ENCODE results near the gene GOLGA6B. TPM values are rescaled to one million over a fixed set of nuclear protein-coding genes. Genes with fewer than 3 reads are reported as not detected.
A peak's percentile ranks its signal among the peaks of the same experiment; 100 is the strongest.
"Not testable (repeated sequence)": the region's sequence is repeated elsewhere in the genome, so short reads cannot be mapped to it uniquely, and the experiment has no call there.

Gene GOLGA6B, protein sequence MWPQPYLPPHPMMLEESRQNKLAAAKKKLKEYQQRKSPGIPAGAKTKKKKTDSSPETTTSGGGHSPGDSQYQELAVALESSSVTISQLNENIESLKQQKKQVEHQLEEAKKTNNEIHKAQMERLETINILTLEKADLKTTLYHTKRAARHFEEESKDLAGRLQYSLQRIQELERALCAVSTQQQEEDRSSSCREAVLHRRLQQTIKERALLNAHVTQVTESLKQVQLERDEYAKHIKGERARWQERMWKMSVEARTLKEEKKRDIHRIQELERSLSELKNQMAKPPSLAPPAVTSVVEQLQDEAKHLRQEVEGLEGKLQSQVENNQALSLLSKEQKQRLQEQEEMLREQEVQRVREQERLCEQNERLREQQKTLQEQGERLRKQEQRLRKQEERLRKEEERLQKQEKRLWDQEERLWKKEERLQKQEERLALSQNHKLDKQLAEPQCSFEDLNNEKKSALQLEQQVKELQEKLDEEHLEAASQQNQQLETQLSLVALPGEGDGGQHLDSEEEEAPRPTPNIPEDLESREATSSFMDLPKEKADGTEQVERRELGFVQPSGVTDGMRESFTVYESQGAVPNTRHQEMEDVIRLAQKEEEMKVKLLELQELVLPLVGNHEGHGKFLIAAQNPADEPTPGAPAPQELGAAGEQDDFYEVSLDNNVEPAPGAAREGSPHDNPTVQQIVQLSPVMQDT
- total RNA-seq (2021): 0.20 TPM in 1 of 2 replicates, not detected in the other
- Bru-seq, nascent RNA: not detected
- percentile 8 among the genes with signal in this experiment for BruChase-seq, experiment 1, labeled RNA remaining after a 2-hour chase
- BruChase-seq, experiment 2, labeled RNA remaining after a 6-hour chase: percentile 13 among the genes with signal in this experiment
- long read RNA-seq: 0 reads

DNA sequence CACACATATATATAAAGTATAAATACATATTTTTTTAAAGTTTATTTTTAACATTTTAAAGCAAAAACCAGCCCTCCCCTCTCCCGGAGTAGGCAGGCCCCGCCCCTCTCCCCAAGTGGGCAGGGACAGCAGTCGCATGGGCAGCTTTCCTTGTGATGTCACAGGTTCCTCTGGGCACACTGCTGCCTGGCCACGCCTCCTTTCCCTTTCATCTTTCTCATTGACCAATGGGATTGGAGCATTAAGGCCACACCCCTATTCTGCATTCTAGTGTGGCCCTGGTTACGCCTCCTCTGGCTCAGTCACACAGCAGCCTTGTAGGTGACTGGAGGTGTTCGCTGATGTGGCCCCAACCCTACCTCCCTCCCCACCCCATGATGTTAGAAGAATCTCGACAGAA lies at the start of gene GOLGA6B:
GOLGA6B (plus strand) TSS at position 301 of the 400 bp plus-strand sequence; CDS start at position 342, 41 bp downstream.
- H3K27ac ChIP-seq (ENCODE audit: low read depth, low read length, poor library complexity, severe bottlenecking); BruUV-seq (replicated peaks); H3K36me3 ChIP-seq (ENCODE audit: insufficient read depth, low read length, poor library complexity, severe bottlenecking); DNase-seq (ENCODE audit: low spot score); H3K27me3 ChIP-seq (replicated peaks; ENCODE audit: insufficient read depth, low read depth, low read length, poor library complexity); H3K9me3 ChIP-seq (ENCODE audit: low read depth, low read length, poor library complexity, severe bottlenecking); CTCF ChIA-PET; POLR2A ChIA-PET (ENCODE audit: low non-redundant PET); intact Hi-C loops (cut with micrococcal nuclease; ENCODE audit: unreplicated experiment); H3K4me1 ChIP-seq (ENCODE audit: insufficient read depth, low read length, poor library complexity, severe bottlenecking); H3K4me3 ChIP-seq (ENCODE audit: low read depth, low read length, poor library complexity, severe bottlenecking): not testable (repeated sequence)

DNA sequence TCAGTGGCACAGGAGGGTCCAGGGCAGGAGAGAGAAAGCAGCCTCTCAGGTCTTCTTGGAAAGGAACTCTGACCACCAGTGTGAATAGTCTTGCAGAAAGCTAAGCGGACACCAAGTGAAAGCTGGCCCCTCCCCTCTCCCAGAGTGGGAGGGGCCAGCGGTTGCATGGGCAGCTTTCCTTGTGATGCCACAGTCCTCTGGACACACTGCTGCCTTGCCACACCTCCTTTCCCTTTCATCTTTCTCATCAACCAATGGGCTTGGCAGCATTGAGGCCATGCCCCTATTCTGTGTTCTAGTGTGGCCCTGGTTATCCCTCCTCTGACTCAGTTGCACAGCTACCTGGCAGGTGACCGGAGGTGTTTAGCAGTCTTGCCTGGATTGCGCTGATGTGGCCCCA lies 49.7 kb upstream of the GOLGA6B start:
- Histone ChIP-seq H3K4me1 (ENCODE audit: insufficient read depth, low read length, poor library complexity, severe bottlenecking) (no peaks in the 10 kb centered on the region), H3K27ac (ENCODE audit: low read depth, low read length, poor library complexity, severe bottlenecking) (no peak overlapping the region), H3K27me3 (replicated peaks; ENCODE audit: insufficient read depth, low read depth, low read length, poor library complexity) (no peaks in the 10 kb centered on the region), H3K9me3 (ENCODE audit: low read depth, low read length, poor library complexity, severe bottlenecking) (no peaks in the 10 kb centered on the region), H3K36me3 (ENCODE audit: insufficient read depth, low read length, poor library complexity, severe bottlenecking) (no peaks in the 10 kb centered on the region), H3K4me3 (ENCODE audit: low read depth, low read length, poor library complexity, severe bottlenecking) (no peak overlapping the region)
- POLR2A ChIA-PET (ENCODE audit: low non-redundant PET): no interaction called here
- DNase-seq (ENCODE audit: low spot score): peak; percentile 21
- intact Hi-C loops (cut with micrococcal nuclease; ENCODE audit: unreplicated experiment): no loop called here
- no TSS peak for BruUV-seq (replicated peaks)
- CTCF ChIA-PET: no interaction called here
- TF ChIP-seq, protein P1, sequence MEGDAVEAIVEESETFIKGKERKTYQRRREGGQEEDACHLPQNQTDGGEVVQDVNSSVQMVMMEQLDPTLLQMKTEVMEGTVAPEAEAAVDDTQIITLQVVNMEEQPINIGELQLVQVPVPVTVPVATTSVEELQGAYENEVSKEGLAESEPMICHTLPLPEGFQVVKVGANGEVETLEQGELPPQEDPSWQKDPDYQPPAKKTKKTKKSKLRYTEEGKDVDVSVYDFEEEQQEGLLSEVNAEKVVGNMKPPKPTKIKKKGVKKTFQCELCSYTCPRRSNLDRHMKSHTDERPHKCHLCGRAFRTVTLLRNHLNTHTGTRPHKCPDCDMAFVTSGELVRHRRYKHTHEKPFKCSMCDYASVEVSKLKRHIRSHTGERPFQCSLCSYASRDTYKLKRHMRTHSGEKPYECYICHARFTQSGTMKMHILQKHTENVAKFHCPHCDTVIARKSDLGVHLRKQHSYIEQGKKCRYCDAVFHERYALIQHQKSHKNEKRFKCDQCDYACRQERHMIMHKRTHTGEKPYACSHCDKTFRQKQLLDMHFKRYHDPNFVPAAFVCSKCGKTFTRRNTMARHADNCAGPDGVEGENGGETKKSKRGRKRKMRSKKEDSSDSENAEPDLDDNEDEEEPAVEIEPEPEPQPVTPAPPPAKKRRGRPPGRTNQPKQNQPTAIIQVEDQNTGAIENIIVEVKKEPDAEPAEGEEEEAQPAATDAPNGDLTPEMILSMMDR (conservative IDR thresholded peaks at IDR 0.05; ENCODE audit: low read depth, low read length): no peak
- TF ChIP-seq EZH2 (IDR thresholded peaks at IDR 0.05; ENCODE audit: borderline replicate concordance, low read depth, low read length, poor library complexity, severe bottlenecking): no peak

DNA sequence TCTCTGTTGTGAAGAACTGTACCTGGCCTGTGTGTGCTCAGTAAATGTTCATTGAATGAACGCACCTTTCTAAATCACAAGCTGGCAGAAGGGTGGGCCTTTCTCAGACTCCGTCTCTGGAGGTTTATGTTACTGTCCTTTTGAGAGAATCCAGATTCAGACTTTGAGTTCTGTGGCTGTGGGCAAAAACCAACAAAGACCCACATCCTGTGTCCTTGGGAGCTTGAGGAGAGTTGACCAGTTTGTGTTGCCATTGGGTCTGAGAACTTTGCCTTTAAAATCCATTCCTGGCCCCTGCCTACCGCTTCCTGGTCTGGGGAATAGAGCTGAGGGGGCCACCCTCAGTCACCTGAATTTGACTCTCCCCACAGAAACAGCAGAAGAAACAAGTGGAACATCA lies 46.4 kb upstream of the GOLGA6B start:
- H3K9me3 ChIP-seq (ENCODE audit: low read depth, low read length, poor library complexity, severe bottlenecking); H3K27me3 ChIP-seq (replicated peaks; ENCODE audit: insufficient read depth, low read depth, low read length, poor library complexity); POLR2A ChIA-PET (ENCODE audit: low non-redundant PET); H3K36me3 ChIP-seq (ENCODE audit: insufficient read depth, low read length, poor library complexity, severe bottlenecking); DNase-seq (ENCODE audit: low spot score); H3K4me3 ChIP-seq (ENCODE audit: low read depth, low read length, poor library complexity, severe bottlenecking); H3K27ac ChIP-seq (ENCODE audit: low read depth, low read length, poor library complexity, severe bottlenecking); H3K4me1 ChIP-seq (ENCODE audit: insufficient read depth, low read length, poor library complexity, severe bottlenecking); intact Hi-C loops (cut with micrococcal nuclease; ENCODE audit: unreplicated experiment); BruUV-seq (replicated peaks); CTCF ChIA-PET: not testable (repeated sequence)

DNA sequence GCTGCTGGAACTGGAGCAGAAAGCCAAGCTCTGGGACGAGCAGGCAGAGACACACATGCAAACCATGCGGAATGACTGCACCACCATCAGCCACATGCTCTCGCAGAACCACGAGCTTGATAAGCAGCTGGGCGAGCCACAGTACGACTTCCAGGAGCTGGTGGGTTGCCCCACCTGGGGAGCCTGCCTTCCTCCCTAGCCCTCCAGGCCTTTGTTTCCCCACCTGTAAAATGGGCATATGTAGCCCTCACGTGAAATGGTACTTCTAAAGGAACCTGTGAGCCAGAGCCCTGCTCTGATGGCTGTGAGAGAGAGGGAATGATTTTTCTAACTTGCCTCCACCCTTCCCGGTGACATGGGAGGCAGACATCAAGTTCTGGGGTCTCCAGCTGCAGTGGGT lies 44.6 kb upstream of the GOLGA6B start:
- DNase-seq (ENCODE audit: low spot score): no peak
- H3K27ac ChIP-seq (ENCODE audit: low read depth, low read length, poor library complexity, severe bottlenecking): no peak overlapping the region
- TF ChIP-seq EZH2 (IDR thresholded peaks at IDR 0.05; ENCODE audit: borderline replicate concordance, low read depth, low read length, poor library complexity, severe bottlenecking): no peak
- TF ChIP-seq, protein P1 (conservative IDR thresholded peaks at IDR 0.05; ENCODE audit: low read depth, low read length): no peak
- H3K4me3 ChIP-seq (ENCODE audit: low read depth, low read length, poor library complexity, severe bottlenecking): no peak overlapping the region
- BruUV-seq (replicated peaks): no TSS peak
- no peaks in the 10 kb centered on the region for H3K9me3 ChIP-seq (ENCODE audit: low read depth, low read length, poor library complexity, severe bottlenecking)
- no peaks in the 10 kb centered on the region for H3K27me3 ChIP-seq (replicated peaks; ENCODE audit: insufficient read depth, low read depth, low read length, poor library complexity)
- ChIA-PET CTCF (no interaction called here), POLR2A (ENCODE audit: low non-redundant PET) (no interaction called here)
- H3K4me1 ChIP-seq (ENCODE audit: insufficient read depth, low read length, poor library complexity, severe bottlenecking): no peaks in the 10 kb centered on the region
- H3K36me3 ChIP-seq (ENCODE audit: insufficient read depth, low read length, poor library complexity, severe bottlenecking): no peaks in the 10 kb centered on the region
- intact Hi-C loops (cut with micrococcal nuclease; ENCODE audit: unreplicated experiment): no loop called here

DNA sequence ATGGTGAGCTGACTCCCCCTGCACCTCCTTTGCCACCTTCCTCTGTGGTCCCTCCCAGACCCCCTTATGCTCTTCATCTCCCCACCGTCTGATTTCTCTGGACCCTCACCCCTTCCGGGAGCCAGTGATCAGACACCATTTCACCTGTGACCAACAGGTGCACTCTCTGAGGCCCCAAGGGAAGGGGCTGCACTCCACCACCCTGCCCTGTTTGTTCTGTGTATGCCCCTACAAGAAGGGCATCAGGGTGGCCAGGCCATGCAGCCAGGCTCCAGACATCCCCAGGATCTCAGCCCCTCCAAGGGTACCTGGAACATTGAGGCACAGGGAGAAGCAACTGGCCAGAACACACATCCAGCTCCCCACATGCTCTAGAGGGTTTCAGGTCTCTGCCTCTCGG lies 42.2 kb upstream of the GOLGA6B start:
- POLR2A ChIA-PET (ENCODE audit: low non-redundant PET); CTCF ChIA-PET; H3K27me3 ChIP-seq (replicated peaks; ENCODE audit: insufficient read depth, low read depth, low read length, poor library complexity); H3K4me1 ChIP-seq (ENCODE audit: insufficient read depth, low read length, poor library complexity, severe bottlenecking); DNase-seq (ENCODE audit: low spot score); H3K9me3 ChIP-seq (ENCODE audit: low read depth, low read length, poor library complexity, severe bottlenecking); H3K27ac ChIP-seq (ENCODE audit: low read depth, low read length, poor library complexity, severe bottlenecking); BruUV-seq (replicated peaks); intact Hi-C loops (cut with micrococcal nuclease; ENCODE audit: unreplicated experiment); H3K36me3 ChIP-seq (ENCODE audit: insufficient read depth, low read length, poor library complexity, severe bottlenecking); H3K4me3 ChIP-seq (ENCODE audit: low read depth, low read length, poor library complexity, severe bottlenecking): not testable (repeated sequence)

Measured in A673 (cell line).